ENCODE data around the gene CNBP. TPM values are rescaled to one million over a fixed set of nuclear protein-coding genes. Genes with fewer than 3 reads are reported as not detected.

The CNBP gene
- total and polyA plus RNA-seq, 9 of the 15 experiments (the other 6 are each of a cell fraction or from before 2014, with no cell fraction given), result 284 to 717 (median 412) TPM

DNA sequence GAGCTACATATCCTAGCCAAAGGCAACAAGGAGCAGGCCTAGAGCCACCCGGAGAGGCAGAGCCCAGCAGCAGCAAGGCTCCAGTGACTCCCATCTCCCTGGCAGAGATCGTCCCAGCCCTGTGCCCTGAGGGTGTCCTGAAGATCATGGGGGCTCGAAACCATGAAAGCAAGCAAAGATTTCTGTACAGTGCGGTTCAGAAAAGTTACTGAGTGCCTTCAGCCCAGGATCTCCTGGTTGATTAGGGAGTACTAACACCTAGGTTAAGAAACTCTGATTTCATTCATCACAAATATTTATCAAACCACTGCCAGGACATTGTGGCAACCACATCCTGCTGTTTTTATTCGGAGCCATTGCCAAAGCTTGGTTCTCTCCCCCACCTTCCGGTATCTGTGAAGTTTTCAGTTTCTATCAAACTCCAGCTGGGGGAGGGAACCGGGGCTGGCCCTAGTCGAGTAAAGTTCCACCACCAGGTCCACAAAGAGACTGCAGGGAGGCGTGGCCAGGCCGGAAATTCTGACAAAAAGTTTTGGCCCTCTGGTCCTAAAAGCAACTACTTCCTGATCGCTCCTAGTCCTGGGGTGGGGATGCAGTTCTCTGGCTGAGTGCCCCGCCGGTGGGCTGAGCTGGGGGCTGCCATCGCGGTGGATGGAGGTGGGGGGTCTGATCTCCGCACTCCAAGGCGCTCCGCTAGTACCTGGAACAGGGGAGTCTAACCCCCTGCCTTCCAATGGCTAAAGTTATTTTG is 63.3 kb downstream of the CNBP start (continued):
- TF ChIP-seq, protein P1, sequence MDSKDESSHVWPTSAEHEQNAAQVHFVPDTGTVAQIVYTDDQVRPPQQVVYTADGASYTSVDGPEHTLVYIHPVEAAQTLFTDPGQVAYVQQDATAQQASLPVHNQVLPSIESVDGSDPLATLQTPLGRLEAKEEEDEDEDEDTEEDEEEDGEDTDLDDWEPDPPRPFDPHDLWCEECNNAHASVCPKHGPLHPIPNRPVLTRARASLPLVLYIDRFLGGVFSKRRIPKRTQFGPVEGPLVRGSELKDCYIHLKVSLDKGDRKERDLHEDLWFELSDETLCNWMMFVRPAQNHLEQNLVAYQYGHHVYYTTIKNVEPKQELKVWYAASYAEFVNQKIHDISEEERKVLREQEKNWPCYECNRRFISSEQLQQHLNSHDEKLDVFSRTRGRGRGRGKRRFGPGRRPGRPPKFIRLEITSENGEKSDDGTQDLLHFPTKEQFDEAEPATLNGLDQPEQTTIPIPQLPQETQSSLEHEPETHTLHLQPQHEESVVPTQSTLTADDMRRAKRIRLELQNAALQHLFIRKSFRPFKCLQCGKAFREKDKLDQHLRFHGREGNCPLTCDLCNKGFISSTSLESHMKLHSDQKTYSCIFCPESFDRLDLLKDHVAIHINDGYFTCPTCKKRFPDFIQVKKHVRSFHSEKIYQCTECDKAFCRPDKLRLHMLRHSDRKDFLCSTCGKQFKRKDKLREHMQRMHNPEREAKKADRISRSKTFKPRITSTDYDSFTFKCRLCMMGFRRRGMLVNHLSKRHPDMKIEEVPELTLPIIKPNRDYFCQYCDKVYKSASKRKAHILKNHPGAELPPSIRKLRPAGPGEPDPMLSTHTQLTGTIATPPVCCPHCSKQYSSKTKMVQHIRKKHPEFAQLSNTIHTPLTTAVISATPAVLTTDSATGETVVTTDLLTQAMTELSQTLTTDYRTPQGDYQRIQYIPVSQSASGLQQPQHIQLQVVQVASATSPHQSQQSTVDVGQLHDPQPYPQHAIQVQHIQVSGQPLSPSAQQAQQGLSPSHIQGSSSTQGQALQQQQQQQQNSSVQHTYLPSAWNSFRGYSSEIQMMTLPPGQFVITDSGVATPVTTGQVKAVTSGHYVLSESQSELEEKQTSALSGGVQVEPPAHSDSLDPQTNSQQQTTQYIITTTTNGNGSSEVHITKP (IDR thresholded peaks at IDR 0.05; ENCODE audit: partially characterized antibody), result peak; percentile 29
- TF ChIP-seq, protein P2, sequence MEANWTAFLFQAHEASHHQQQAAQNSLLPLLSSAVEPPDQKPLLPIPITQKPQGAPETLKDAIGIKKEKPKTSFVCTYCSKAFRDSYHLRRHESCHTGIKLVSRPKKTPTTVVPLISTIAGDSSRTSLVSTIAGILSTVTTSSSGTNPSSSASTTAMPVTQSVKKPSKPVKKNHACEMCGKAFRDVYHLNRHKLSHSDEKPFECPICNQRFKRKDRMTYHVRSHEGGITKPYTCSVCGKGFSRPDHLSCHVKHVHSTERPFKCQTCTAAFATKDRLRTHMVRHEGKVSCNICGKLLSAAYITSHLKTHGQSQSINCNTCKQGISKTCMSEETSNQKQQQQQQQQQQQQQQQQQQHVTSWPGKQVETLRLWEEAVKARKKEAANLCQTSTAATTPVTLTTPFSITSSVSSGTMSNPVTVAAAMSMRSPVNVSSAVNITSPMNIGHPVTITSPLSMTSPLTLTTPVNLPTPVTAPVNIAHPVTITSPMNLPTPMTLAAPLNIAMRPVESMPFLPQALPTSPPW (CRISPR knock-in tag; IDR thresholded peaks at IDR 0.05), result peak; percentile 49
- TF ChIP-seq, protein P3, sequence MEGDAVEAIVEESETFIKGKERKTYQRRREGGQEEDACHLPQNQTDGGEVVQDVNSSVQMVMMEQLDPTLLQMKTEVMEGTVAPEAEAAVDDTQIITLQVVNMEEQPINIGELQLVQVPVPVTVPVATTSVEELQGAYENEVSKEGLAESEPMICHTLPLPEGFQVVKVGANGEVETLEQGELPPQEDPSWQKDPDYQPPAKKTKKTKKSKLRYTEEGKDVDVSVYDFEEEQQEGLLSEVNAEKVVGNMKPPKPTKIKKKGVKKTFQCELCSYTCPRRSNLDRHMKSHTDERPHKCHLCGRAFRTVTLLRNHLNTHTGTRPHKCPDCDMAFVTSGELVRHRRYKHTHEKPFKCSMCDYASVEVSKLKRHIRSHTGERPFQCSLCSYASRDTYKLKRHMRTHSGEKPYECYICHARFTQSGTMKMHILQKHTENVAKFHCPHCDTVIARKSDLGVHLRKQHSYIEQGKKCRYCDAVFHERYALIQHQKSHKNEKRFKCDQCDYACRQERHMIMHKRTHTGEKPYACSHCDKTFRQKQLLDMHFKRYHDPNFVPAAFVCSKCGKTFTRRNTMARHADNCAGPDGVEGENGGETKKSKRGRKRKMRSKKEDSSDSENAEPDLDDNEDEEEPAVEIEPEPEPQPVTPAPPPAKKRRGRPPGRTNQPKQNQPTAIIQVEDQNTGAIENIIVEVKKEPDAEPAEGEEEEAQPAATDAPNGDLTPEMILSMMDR (IDR thresholded peaks at IDR 0.05 in 2 of 3, conservative IDR thresholded peaks at IDR 0.05 in 1 of 3; ENCODE audit: insufficient read depth in 2 of 3, low read depth in 1 of 3, low read length in 3 of 3), result peak; percentile 28 to 54 (median 36); a peak in 4 of 6 replicates
- TF ChIP-seq POLR2H (tag; IDR thresholded peaks at IDR 0.05; ENCODE audit: low read depth) (peak; percentile 63), ZNF23 (CRISPR knock-in tag; IDR thresholded peaks at IDR 0.05) (no peak), RB1 (IDR thresholded peaks at IDR 0.05; ENCODE audit: low read depth) (no peak)
- TF ChIP-seq, protein P4, sequence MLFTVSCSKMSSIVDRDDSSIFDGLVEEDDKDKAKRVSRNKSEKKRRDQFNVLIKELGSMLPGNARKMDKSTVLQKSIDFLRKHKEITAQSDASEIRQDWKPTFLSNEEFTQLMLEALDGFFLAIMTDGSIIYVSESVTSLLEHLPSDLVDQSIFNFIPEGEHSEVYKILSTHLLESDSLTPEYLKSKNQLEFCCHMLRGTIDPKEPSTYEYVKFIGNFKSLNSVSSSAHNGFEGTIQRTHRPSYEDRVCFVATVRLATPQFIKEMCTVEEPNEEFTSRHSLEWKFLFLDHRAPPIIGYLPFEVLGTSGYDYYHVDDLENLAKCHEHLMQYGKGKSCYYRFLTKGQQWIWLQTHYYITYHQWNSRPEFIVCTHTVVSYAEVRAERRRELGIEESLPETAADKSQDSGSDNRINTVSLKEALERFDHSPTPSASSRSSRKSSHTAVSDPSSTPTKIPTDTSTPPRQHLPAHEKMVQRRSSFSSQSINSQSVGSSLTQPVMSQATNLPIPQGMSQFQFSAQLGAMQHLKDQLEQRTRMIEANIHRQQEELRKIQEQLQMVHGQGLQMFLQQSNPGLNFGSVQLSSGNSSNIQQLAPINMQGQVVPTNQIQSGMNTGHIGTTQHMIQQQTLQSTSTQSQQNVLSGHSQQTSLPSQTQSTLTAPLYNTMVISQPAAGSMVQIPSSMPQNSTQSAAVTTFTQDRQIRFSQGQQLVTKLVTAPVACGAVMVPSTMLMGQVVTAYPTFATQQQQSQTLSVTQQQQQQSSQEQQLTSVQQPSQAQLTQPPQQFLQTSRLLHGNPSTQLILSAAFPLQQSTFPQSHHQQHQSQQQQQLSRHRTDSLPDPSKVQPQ (CRISPR knock-in tag; IDR thresholded peaks at IDR 0.05; ENCODE audit: borderline replicate concordance), result no peak
- TF ChIP-seq, protein P5, sequence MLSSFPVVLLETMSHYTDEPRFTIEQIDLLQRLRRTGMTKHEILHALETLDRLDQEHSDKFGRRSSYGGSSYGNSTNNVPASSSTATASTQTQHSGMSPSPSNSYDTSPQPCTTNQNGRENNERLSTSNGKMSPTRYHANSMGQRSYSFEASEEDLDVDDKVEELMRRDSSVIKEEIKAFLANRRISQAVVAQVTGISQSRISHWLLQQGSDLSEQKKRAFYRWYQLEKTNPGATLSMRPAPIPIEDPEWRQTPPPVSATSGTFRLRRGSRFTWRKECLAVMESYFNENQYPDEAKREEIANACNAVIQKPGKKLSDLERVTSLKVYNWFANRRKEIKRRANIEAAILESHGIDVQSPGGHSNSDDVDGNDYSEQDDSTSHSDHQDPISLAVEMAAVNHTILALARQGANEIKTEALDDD (IDR thresholded peaks at IDR 0.05), result peak; percentile 77
- TF ChIP-seq, protein P6, sequence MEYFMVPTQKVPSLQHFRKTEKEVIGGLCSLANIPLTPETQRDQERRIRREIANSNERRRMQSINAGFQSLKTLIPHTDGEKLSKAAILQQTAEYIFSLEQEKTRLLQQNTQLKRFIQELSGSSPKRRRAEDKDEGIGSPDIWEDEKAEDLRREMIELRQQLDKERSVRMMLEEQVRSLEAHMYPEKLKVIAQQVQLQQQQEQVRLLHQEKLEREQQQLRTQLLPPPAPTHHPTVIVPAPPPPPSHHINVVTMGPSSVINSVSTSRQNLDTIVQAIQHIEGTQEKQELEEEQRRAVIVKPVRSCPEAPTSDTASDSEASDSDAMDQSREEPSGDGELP (CRISPR knock-in tag; IDR thresholded peaks at IDR 0.05; ENCODE audit: borderline replicate concordance), result peak; percentile 76

All from K562 (cell line).